Placental epithelial cell (primary cell): ENCODE measurements around the gene INTS6L. TPM values are rescaled to one million over a fixed set of nuclear protein-coding genes. Genes with fewer than 3 reads are reported as not detected.

Experiments
- total RNA-seq: library from RNA; depleted of rRNA; stranded (reverse); fragments of >200 nt; gene quantifications from 2 replicates; pipeline ENCODE4 v1.2.3, GENCODE V29; 2012

Gene INTS6L, protein sequence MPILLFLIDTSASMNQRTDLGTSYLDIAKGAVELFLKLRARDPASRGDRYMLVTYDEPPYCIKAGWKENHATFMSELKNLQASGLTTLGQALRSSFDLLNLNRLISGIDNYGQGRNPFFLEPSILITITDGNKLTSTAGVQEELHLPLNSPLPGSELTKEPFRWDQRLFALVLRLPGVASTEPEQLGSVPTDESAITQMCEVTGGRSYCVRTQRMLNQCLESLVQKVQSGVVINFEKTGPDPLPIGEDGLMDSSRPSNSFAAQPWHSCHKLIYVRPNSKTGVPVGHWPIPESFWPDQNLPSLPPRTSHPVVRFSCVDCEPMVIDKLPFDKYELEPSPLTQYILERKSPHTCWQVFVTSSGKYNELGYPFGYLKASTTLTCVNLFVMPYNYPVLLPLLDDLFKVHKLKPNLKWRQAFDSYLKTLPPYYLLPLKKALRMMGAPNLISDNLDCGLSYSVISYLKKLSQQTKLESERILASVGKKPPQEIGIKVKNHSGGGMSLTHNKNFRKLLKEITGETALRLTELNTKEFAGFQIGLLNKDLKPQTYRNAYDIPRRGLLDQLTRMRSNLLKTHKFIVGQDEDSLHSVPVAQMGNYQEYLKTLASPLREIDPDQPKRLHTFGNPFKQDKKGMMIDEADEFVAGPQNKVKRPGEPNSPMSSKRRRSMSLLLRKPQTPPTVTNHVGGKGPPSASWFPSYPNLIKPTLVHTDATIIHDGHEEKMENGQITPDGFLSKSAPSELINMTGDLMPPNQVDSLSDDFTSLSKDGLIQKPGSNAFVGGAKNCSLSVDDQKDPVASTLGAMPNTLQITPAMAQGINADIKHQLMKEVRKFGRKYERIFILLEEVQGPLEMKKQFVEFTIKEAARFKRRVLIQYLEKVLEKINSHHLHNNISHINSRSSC
- 4.1 and 9.0 TPM in 2 replicates for total RNA-seq

DNA sequence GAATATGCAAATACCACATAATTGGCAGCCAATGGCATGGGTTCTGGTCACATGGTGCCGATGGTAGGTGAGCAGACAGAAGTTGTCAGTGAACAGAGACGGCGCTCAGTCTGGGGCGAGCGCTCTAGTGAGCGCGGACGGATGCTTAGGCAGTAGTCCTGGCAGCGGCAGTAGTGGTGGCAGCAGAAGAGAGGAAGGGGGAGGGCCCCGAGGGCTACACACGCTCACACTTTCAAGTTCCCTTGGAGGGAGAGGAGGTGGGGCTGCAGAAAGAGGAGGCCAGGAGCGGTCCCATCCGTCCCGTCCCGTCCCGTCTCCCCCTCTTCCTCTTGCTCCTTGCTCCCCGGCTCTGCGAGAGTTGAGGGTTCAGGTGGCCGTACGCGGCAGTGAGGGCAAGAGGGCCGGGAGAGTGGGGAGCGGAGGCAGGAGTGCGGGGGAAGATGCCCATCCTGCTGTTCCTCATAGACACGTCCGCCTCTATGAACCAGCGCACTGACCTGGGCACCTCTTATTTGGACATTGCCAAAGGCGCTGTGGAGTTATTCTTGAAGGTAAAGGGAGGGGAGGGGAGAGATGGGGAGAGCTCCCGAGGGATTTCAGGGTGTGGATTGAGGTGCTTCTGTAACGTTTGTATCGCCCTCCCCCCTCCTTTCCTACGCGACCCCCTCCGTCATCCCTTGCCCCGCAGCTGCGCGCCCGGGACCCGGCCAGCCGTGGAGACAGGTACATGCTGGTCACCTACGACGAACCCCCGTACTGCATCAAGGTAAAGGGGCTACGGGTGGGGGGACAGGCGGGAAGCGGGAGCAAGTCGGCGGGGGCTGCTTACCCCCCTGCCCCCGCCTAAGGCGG is at the start of gene INTS6L:
TSS of gene INTS6L (plus strand) at position 108 of the 852 bp plus-strand sequence. CDS start at position 441, 333 bp downstream.

Other genes starting within 250 kb of the INTS6L start
- gene ETDC, start 211.2 kb upstream of the INTS6L start, total RNA-seq: not detected in 2 replicates
- 6.3 and 9.0 TPM in 2 replicates for gene ZNF75D, start 176.6 kb upstream of the INTS6L start, total RNA-seq
- gene ZNF449, start 175.9 kb upstream of the INTS6L start, total RNA-seq: 8.2 and 13.7 TPM in 2 replicates
- gene SMIM10L2A, start 98.7 kb upstream of the INTS6L start, total RNA-seq: under 0.01 and 0.39 TPM in 2 replicates
- gene CT45A1, start 193.0 kb downstream of the INTS6L start, total RNA-seq: not detected in 2 replicates
- not detected in 2 replicates for gene CT45A3, start 247.5 kb downstream of the INTS6L start, total RNA-seq